UCSD-AML1 (cell line): ENCODE results near the gene CSTB.

Experiments used
- DNase-seq: peaks from one replicate; lab custom pipeline; 2025; ENCODE audit not compliant: unreplicated experiment; lab: John Stamatoyannopoulos, UW

CSTB gene

DNA sequence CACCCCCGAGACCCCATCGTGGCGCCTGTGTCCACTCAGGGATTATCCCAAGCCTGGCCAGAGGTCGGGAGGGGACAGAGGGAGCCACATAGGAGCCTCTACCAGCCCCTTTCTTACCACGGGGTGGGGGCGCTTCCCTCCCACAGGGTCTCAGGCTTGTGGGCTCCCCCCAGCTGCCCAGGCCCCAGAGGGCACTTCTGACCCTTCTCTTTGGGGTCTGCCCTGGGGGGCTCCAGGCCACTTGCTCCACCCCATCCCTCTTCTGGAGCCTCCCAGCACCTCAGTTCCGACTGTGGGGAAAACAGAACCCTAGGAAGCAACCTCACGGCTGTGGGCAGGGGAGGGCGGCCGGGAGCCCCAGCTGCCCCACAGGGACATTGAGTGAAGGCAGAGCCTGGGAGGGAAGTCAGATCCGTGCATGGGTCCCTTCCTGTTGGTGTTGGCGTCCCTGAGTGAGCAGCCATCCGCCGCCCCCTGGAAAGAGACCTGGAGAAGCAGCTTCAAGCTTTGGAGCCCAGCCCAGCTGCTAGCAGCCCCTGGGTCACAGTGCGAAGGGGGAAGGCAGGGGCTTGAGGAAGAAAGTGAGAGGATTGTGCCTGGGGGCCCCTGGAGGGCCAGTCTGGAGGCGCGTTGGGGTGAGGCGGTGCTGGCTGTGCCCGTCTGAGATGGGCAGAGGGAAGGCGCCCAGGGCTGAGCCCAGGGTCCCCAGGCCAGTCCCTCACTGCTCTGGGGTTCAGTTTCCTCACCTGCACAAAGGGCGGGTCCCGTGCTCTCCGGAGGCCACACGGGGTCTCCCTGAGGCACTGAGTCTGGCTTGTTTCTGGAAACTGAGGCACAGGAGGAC is 35.4 kb upstream of the CSTB start:
- no peak for DNase-seq

DNA sequence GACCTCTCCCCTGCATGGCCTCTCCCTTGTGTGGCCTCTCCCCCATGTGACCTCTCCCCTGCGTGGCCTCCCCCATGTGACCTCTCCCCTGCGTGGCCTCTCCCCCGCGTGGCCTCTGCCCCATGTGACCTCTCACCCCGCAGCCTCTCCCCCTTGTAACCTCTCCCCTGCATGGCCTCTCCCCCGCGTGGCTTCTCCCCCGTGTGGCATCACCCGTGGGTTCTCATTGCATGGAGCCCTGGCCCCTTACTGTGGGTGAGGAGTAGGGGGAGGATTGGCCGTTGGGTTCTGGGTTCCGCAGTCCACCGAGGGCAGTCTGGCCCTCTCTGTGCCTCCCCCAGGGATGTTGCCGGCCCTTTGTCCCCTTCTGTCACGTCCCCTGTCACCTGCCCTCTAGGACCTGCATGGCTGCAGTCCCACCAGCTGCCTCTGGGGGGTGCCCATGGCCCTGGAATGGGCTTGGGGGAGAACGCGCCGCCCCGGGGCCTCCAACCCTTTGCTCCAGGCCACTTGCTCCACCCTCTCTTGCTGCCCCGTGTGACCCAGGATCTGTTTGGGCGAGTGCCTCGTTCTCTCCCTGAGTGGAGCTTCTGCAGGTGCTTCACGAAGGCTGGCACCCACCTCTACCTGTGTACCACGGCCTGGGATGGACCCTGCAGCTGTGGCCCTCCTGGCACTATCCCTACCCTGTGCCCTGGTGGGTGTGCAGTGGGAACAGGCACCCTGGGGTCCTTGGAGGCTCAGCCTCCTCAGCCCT is 34.6 kb upstream of the CSTB start:
- peak; percentile 86 for DNase-seq

DNA sequence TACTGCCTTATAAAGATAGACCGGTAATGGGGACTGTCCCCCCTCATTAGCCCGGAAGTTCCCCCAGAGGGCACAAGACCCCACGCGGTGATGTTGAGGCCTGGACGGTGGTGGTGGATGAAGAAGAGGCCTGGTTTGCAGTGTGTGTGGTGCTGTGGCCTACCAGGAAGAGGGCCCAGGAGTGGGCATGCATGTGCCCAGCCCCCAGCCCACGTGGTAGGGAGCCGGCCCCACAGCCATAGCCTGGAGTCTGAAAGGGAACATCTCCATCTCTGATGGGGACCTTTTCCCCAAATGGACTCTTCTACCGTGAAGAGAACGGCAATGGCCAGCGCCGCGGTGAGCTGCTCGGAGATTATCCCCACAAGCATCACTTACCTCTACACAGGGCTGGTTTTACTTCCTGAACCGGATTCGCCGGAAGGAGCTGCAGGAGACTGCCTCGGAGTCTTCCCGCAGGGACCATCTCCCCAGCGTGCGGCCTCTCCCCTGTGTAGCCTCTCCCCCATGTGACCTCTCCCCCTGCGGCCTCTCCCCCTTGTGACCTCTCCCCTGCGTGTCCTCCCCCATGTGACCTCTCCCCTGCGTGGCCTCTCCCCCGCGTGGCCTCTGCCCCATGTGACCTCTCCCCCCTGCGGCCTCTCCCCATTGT is 33.9 kb upstream of the CSTB start:
- no peak for DNase-seq

DNA sequence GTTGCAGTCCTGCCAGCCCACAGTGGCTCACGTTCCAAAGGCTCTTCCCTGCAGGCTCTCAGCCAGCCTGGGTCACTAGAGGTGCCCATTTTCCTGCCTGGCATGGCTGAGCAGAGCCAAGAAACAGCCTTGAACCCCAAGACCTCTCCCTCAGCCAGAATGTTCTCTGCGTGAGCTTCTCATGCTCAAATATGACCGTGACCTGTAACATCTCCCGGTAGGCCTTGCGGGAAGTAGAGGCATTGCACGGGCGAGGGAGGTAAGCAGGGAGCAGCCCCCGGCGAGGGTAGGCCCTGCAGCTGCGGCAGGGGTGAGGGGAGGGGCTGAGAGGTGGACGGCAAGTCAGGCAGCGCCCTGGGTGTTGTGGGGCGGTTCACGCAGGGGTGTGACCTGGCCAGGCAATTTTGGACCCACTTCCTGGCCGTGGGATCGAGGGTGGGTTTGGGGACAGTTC is 33.3 kb upstream of the CSTB start:
- no peak for DNase-seq

DNA sequence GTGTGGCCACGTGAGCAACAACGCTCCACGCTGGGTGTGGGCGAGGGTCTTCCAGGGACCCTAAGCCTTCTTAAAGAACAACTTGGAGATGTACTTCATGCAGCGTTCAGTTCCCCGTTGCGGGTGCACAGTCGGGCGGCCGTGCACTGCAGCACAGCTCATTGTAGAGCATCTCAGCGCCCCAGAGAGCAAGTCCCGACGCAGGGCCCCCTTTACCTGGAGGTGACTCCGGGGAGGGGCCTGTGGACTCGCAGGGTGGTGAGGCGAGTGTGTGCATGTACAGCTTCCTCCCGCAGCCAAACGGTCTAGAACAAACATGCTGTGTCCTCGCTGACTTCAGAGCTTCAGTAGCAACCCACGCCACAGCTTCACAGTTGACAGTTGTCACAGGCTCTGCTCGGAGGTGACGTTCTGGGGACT is 32.7 kb upstream of the CSTB start:
- DNase-seq: no peak

DNA sequence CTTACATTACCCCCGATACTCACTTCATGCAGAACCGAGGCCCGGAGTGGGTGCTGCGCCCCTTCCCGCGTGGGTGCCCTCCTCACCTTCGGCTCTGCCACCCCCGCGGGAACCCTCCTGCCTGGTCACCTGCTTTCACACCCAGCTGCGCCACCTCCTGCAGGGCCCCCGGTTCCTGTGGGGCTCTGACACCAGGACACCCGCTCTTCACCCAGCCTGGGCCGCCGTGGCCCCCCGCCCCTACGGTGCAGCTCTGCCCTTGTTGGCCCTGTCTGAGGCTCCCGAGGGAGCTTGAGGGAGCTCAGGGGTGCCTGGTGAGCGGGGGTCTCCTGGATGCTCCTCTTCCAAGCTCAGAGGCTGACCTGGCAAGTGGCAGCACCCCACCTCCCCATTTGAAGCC is 32.3 kb upstream of the CSTB start:
- DNase-seq: no peak

DNA sequence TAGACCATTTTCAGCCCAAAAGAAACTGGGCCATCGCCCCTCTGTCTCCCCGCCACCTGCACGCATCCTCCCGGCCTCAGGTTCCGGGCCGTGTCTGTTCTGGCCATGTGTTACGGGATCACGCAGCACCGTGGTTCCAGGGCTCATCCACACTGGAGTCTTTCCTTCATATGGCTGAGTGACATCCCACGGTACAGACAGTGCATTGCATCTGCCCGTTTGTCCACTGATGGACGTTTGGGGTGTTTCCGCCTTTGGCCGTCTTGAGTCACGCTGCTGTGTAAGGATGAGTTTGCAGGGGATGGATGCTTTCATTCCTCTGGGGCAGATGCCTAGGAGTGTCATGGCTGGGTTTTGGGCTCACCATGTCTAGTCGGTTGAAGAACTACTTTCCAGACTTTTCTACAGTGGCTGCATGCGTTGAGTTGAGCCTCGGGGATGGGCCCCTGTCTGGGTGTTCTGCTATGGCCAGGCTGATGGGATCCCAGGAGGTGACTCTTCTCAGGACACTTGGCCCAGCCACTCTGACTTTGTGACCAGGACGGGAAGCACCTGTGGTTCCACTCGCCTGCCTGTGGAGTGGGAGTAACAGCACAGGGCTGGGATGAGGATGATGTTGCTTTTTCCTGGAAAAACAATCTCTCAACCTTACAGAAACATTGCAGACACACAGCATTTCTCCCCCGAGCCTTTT is 30.1 kb upstream of the CSTB start:
- DNase-seq: no peak

DNA sequence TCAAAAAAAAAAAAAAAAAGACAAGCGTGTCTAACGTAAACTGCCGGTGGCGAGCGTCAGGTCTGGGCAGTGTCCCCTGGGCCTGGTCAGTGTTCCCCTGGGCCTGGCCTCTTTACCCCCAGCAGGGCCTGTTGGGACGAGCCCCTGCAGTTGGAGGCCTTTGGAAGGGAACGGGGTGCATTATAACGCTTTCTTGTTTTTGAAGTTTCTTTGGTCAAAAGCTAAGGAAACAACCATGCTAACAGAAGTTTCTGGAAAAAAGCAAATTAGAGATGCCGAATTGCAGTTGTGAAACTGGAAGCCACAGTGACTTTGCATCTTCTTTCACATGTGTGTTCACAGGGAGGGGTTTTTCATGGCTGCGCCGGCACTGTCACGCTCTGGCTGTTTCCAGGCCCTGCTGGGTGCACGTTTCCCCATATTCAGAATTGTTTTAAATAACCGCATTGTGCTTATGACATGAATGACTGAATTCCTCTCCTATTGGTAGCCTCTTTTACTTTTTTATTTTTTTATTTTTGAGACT is 29.2 kb upstream of the CSTB start:
- DNase-seq: no peak

DNA sequence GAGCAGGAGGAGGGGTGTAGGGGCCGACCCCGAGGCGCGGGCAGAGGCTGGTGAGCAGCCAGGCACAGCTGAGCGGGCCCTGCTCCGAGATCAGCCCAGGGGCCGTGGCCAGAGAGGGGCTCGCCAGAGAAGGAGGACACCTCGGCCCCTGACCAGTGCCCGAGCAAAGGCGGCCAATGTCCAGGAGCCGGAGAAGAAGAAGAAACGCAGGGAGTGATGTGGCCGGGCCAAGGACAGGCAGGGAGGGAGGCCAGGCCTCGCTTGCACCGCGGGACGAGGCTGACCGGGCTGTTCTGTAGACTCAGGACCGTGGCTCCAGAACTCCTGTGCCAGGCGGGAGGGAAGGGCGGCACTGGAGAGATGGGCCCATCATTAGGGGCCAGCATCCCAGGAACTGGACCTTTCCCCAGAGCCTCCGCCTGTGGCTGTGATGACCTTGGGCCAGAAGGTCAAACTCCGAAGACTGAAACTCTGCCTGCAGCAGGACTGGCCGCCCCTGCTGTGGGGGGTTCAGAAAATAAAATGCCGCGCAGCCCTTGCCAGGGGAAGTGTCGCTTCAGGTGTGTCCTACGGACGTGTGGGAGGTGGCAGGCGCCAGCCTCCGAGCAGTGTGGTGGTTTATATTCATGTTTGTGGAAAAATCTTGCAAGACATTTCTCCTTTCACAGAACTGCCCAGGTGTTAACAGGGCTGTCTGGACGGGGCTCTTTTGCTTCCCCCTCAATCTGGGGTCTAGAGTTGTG is 27.6 kb upstream of the CSTB start:
- no peak for DNase-seq

DNA sequence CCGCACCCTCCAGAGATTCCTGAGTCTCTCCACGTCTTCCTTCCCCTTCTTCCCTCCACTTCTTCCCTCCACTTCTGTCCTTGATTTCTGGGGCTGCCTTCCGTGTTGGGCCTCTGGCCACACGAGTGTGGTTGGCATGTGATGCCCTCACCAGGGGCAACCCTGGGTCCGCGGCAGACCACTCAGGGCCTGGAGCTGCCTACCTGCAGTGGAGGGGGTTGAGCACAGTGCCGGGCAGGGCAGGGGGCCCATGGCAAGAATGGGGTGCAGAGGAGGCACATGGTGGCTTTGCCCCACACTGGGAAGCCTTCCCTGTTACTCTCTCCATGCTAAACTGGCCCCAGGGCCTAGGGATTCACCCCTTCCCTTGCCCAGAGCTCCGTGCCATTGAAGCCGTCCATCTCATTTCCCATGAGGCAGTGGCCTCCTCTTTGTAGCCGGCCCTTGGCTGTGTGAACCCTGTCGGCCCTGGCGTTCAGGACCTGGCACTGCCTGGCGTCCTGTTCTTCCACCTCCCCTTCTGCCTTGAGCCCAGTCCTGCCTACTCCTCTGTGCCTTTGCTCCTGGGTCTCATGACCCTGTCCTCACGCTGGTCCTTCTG is 26.7 kb upstream of the CSTB start:
- DNase-seq: no peak

DNA sequence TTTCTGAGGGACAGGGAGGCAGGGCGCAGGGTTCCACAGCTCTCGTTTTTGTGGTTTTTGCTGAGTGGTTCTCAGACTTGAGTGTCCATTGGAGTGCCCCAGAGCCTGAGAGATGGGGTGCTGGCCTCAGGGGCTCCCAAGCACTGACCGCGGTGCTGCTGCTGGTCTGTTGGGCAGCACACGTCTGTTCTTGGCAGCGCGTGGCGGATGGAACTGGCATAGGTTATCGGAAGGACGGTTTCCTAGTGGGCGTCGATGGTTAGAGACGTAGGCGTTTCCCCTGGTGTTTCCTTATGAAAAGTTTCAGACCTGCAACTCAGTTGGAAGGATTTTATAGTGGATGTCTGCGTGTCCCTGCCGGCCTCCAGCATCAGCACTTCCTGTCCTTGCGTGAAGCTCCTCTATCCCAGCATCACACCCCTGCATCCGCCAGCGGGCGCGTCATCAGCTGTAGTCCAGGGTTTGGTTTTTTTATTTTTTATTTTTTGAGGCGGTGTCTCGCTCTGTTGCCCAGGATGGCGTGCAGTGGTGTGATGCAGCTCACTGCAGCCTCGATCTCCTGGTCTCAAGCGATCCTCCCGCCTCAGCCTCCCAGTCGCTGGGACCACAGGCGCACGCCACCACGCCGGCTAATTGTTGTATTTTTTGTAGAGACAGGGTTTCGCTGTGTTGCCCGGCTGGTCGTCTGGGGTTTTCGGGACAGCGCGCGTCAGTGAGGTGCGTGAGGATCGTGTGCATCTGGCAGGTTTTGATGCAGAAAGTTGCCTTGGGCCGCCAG is 25.1 kb upstream of the CSTB start:
- DNase-seq: no peak

DNA sequence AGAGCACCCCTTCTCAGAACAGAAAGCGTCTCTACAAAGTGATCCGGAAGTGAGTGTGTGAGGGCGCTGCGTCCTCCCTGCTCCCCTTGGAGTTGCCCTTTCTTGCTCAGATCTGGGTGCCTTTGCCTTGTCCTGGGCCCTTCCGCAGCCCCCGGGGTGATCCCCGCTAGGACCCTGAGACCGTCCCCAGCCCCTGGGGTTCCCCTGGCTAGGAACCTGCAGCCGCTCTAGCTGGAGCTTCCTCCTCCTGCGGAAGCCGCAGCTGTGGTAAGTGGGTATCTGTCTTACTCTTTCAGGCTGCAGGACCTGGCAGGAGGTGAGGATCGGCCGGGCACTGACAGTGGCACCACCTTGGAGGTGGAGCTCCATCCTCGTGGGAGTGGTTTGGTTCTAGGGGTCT is 24.5 kb upstream of the CSTB start:
- no peak for DNase-seq

DNA sequence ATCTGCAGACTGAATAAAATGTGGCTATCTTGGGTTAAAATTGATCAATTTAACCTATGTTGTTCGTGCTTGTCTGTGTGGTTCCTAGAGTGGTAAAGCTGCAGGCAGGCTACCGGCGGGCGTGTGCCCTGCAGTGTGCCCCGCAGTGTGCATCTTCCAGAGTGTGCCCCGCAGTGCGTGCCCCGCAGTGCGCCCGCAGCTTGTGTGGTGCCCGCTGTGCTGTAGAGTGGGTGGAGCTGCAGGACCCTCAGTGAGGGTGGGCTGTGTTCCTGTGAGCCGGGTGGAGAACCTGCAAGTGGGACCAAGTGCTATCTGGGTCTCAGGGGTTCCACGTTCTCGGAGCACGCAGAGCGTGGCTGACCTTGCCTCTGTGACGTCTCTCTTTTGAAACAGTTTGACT is 24.0 kb upstream of the CSTB start:
- no peak for DNase-seq

DNA sequence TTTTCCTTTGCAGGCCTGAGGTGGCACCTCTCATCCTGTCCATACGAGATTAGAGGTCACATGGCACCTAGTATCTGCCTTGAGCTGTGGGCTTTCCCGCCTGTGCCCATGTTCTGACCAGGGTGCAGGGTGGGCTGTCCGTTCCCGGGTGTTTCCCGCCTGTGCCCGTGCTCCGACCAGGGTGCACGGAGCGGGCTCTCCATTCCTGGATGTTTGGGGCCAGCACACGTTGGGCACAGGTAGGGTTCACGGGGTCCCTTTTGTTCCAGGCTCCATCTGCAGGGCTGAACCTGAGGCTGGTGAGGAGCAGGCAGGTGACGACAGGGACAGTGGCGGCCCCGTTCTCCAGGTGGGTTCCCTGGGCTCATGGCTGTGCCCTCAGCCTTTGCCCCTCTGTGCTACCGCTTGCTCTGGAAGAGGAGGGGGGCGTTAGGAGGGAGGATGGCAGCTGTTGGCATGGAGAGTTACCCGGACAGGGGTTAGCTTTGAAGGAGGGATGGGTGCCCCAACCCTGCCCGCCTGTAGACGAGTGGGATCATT is 23.3 kb upstream of the CSTB start:
- no peak for DNase-seq

DNA sequence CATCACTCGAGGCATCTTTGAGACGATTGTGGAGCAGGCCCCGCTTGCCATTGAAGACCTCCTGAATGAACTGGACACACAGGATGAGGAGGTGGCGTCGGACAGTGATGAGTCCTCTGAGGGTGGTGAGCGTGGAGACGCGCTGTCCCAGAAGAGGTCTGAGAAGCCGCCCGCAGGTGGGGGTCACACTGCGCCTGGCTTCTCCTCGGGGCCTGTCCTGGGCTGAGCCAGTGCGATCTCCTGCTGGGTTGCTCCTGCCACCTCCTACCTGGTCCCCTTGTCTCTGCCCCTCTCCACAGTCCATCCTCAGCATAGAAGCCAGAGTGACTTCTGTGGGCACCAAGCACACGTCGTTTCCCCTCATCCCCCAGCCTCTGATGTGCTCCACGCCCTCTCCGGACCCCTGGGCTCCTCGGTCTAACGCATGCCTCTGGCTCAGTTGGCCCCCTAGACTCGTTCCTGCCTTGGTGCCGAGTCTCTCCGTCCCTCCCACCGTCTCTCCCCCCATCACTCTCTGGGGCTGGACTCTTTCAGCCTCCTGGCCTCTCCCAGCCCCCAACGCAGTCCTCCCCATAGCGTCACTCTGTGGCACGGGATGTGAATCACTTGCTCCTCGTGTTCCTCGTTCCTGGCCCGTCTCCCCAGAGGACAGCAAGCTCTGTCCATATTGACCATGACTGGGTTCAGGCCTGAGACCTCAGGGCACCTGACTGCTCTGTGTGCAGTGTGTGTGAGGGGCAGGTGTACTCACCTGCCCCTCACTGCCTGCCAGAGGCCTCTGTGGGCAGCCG is 22.0 kb upstream of the CSTB start:
- DNase-seq: no peak

DNA sequence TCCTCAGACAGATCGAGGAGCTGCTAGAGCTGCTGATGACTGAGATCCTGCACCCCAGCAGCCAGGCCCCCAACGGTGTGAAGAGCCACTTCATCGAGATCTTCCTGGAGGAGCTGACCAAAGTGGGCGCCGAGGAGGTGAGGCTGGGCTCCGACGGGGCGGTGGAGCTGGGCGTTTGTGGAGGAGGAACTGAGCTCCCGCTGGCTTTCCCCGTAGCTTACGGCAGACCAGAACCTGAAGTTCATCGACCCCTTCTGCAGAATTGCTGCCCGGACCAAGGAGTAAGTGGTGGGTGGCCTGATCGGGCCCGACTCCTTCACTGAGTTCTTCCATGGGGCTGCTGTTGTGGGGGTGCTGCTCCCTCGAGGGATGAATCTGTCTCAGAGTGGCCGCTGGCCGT is 21.3 kb upstream of the CSTB start:
- no peak for DNase-seq

DNA sequence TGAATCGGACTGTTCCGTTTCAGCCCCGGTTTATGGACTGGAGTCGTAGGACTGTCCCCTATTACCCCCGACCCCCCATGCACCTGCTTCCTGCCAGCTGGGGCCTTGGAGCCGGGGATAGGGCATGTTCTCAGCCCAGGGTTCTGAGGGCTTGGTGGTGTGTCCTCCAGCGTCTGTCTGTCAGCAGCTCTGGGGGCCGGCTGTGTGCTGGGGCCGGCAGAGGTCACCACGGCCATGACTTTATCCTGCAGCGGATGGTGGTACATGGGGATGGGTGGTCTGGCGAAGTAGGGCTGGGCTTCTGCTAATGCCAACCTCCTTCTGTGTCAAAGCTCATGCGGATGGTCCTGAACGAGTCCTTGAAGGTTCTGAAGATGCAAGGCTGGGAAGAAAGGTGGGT is 18.7 kb upstream of the CSTB start:
- no peak for DNase-seq

DNA sequence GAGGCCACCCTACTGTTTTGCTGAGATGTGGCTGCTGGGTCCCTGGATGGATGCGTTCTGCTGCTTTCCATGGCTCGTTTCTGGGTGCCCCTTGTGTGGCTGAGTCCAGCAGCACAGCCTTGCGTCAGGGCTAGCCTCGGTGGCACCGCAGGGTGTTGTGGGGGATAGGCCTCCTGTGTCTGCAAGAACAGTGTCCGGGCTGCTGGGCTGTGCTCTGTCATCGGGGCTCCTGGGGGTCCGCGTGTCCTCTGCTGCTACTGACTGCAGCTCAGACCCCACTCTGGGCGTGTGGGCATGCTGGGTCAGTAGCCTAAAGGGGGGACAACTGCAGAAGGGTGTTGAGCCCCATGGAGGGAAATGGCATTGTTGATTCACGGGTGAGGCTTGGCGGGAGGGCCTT is 18.2 kb upstream of the CSTB start:
- no peak for DNase-seq
